A549 treated with dexamethasone at 1 μM for 4 hours (cell line): ENCODE data around the gene SF3A1. TPM values are rescaled to one million over a fixed set of nuclear protein-coding genes. Genes with fewer than 3 reads are reported as not detected.

ENCODE experiments used
- total RNA-seq: library from RNA; stranded (reverse); fragments of 200-300 nt; extraction: Qiagen RNA extraction; gene quantifications from 5 replicates; pipeline ENCODE4 v1.2.3, GENCODE V29; 2022

SF3A1 gene, protein sequence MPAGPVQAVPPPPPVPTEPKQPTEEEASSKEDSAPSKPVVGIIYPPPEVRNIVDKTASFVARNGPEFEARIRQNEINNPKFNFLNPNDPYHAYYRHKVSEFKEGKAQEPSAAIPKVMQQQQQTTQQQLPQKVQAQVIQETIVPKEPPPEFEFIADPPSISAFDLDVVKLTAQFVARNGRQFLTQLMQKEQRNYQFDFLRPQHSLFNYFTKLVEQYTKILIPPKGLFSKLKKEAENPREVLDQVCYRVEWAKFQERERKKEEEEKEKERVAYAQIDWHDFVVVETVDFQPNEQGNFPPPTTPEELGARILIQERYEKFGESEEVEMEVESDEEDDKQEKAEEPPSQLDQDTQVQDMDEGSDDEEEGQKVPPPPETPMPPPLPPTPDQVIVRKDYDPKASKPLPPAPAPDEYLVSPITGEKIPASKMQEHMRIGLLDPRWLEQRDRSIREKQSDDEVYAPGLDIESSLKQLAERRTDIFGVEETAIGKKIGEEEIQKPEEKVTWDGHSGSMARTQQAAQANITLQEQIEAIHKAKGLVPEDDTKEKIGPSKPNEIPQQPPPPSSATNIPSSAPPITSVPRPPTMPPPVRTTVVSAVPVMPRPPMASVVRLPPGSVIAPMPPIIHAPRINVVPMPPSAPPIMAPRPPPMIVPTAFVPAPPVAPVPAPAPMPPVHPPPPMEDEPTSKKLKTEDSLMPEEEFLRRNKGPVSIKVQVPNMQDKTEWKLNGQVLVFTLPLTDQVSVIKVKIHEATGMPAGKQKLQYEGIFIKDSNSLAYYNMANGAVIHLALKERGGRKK
- total RNA-seq, result 34.0 to 87.7 TPM (median 73.4 TPM) in 5 replicates

DNA sequence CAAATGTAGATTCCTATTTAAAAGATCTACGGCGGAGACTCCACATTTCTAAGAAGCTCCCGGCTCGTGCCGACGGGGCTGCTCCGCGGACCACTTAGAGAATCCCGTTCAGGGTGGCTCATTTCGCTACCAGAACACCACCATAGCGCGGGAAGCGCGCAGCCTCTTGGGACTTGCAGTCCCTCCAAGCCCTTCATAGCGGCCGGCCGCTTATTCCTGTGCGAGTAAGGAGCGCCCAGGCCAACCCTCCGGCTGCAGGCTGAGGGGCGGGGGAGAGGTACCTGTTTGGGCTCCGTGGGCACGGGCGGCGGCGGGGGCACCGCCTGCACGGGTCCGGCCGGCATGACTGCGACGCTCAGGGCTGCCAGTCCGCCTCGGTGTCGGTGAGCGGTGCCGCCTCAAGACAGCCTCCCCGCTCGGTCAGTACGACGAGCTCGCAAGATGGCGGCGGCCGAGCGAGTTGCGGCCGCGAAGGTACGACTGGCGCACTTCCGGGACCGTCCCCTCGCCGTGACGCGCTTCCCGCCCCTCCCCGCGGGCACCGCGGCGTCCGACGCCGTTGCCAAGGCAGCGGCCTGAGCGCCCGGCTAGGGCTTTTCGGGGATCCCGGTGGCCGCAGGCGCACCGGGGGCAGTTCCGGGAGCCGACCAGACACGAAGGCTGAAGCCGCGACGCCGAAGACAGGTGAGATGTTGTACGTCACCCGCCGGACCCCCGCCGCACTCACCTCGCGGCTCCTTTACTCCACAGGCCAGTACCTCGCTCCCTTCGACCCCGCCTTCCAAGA, at the start of gene SF3A1, which contains the start of gene CCDC157:
SF3A1 (minus strand) TSS at position 446 of the 787 bp plus-strand sequence; CDS start at position 344, 102 bp downstream.
CCDC157 (plus strand) TSS at position 559 of the 787 bp plus-strand sequence. CDS start 8,994 bp downstream, outside the sequence.

GRCh38 chr22:30396871-30397655, 40.4 kb upstream of the SF3A1 start, which contains the start of gene SEC14L2:
Gene SEC14L2, plus strand, starts transcription at chr22:30397018. Its CDS starts 99 bp downstream, at chr22:30397117.

DNA sequence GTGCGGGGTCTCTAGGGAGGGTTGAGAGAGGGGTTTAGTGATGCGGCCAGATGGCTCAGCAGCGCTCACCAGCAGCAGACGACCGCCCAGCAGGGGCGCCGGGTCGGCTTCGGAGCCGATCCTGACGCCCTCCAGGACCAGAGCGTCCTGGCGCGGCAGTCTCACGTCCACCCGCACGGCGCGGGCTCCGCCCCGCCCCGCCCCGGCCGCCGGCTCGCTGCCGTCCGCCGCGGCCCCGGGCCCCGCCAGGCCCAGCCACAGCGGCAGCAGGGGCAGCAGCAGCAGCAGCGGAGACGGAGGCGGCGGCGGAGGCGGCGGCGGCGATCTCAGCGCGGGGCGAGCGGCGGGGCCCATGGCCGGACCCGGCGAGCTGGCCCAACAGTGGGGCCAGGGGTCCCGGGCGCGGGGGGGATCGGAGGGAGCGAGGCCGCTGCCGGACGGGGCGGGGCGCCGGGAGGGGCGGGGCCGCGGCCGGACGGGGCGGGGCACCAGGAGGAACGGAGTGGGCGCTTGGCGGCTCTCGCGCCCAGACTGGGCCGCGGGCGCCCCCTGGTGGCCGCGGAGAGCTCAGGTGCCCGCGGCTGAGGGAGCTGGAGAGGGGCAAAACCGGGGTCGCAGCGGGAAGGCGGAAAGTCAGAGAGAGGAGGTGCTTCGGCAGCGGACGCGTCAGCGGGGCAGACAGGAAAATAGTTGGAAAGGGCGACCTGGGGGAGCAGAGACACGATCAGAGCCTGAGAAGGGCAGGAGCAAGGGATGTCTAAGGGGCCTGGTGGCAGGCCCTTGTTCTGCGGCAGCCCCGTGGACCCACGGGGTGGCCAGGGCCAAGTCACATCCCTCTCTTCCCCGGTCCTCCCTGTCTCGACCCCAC, 30.5 kb upstream of the SF3A1 start, which contains the start of gene RNF215:
RNF215 (minus strand) TSS at position 452 of the 868 bp plus-strand sequence; CDS start at position 354, 98 bp downstream.

DNA sequence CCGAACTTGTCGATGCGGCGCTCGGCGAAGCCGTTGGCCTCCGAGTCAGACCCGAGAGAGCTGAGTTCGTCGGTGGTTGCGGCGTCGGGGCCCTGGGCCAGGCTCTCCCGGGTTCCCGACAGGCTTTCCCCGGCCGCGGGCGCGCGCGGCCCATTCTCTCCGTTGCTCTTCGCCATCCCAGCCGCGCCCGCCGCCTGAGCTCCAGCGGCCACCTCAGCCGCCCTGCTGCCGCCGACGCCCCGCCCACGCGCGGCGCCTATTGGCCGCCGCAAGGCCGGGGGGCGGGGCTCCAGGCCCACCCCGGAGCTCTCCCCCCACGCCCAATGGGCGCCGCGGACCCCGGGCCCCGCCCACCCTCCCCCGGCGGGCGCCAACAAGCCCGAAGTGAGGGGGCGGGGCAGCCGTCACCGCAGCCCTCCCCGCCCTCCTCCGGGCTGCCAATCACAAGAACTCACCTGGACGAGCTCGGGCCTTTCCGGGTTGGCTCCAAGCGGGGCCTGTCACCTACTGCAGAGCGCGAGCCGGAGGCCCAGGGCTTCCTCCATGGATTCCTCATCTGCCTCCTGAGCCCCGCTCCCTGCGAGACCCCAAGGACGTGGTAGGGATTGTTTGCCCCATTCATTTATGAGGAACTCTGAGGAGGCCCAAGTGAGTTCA, 29.9 kb downstream of the SF3A1 start, which contains the start of gene TBC1D10A:
TBC1D10A (minus strand) TSS at position 236 of the 657 bp plus-strand sequence; CDS start at position 176, 60 bp downstream.

GRCh38 chr22:30289141-30289979, 67.3 kb downstream of the SF3A1 start, which contains the start of gene CASTOR1:
Gene CASTOR1, minus strand, starts transcription at chr22:30289505. Its CDS starts 8 bp downstream, at chr22:30289497.

Other genes with a start within 250 kb of the SF3A1 start
- 16.4 to 35.8 TPM (median 33.5 TPM) in 5 replicates for gene LIF, start 110.1 kb downstream of the SF3A1 start, total RNA-seq
- gene OSM, start 90.0 kb downstream of the SF3A1 start, total RNA-seq, result 0.11 TPM in 1 of 5 replicates, not detected in the others
- gene CASTOR1, start 67.4 kb downstream of the SF3A1 start, total RNA-seq, result 5.0 to 6.5 TPM (median 5.5 TPM) in 5 replicates
- 7.5 to 9.6 TPM (median 9.1 TPM) in 5 replicates for gene TBC1D10A, start 30.0 kb downstream of the SF3A1 start, total RNA-seq
- gene CCDC157, start 113 bp upstream of the SF3A1 start, total RNA-seq, result 1.3 to 3.2 TPM (median 2.6 TPM) in 5 replicates
- gene RNF215, start 30.5 kb upstream of the SF3A1 start, total RNA-seq, result 14.1 to 23.5 TPM (median 19.4 TPM) in 5 replicates
- 71.4 to 112 TPM (median 96.7 TPM) in 5 replicates for gene SEC14L2, start 40.1 kb upstream of the SF3A1 start, total RNA-seq
- 59.8 to 67.8 TPM (median 63.6 TPM) in 5 replicates for gene MTFP1, start 68.9 kb upstream of the SF3A1 start, total RNA-seq
- not detected in 5 replicates for gene SEC14L3, start 115.1 kb upstream of the SF3A1 start, total RNA-seq
- 3.7 to 6.7 TPM (median 5.5 TPM) in 5 replicates for gene SEC14L4, start 148.8 kb upstream of the SF3A1 start, total RNA-seq
- gene SEC14L6, start 189.8 kb upstream of the SF3A1 start, total RNA-seq, result not detected in 5 replicates
- gene GAL3ST1, start 217.8 kb upstream of the SF3A1 start, total RNA-seq, result 7.0 to 11.8 TPM (median 11.1 TPM) in 5 replicates
- 107 to 121 TPM (median 111 TPM) in 5 replicates for gene PES1, start 235.0 kb upstream of the SF3A1 start, total RNA-seq